Effector memory CD8-positive, alpha-beta T cell (primary cell): ENCODE data around the gene BCL2L14.
A peak's percentile ranks its signal among the peaks of the same experiment; 100 is the strongest.
"Not testable (repeated sequence)": the region's sequence is repeated elsewhere in the genome, so short reads cannot be mapped to it uniquely, and the experiment has no call there.

Experiments
- ATAC-seq: fragments of 150-1000 bp; cut with Tn5 transposase; replicated peaks from 2 replicates; pipeline ENCODE4 v1.10.0; 2021; ENCODE audit warnings: mild to moderate bottlenecking, moderate library complexity
- DNase-seq, 3 experiments: peaks; one replicate each; pipeline ENCODE4 v3.0.0; 2021
- H3K27ac Mint-ChIP-seq, 2 donors: one replicate each; pipeline ENCODE4 v1.8.0; 2022; ENCODE audit warnings: mild to moderate bottlenecking in 2 of 2, mixed read lengths in 2 of 2, moderate library complexity in 2 of 2
- H3K27me3 Mint-ChIP-seq, 2 donors: one replicate each; pipeline ENCODE4 v1.8.0; 2022; ENCODE audit warnings: mixed read lengths in 2 of 2
- H3K36me3 Mint-ChIP-seq: one replicate; pipeline ENCODE4 v1.8.0; 2022; ENCODE audit warnings: mild to moderate bottlenecking, moderate library complexity, mixed read lengths; ENCODE audit not compliant: insufficient read depth
- H3K4me1 Mint-ChIP-seq, 2 donors: one replicate each; pipeline ENCODE4 v1.8.0; 2022; ENCODE audit warnings: low read depth in 2 of 2, mixed read lengths in 2 of 2
- H3K4me3 Mint-ChIP-seq, 2 donors: one replicate each; pipeline ENCODE4 v1.8.0; 2022; ENCODE audit warnings: mild to moderate bottlenecking in 2 of 2, mixed read lengths in 2 of 2, moderate library complexity in 2 of 2
- H3K9me3 Mint-ChIP-seq, 2 donors: one replicate each; pipeline ENCODE4 v1.8.0; 2022; ENCODE audit warnings: mixed read lengths in 2 of 2

BCL2L14 gene

GRCh38 chr12:12098691-12099015, 27.9 kb downstream of the BCL2L14 start:
- Mint-ChIP-seq H3K27ac (no peak overlapping the region), H3K4me1 (peaks cover 0 to 2% of the 10 kb centered on the region in 2 donors), H3K9me3 (peaks cover 0 to 1% of the 10 kb centered on the region in 2 donors), H3K36me3 (no peaks in the 10 kb centered on the region), H3K27me3 (peaks cover 49 to 63% of the 10 kb centered on the region in 2 donors), H3K4me3 (no peak overlapping the region)
- no peak for DNase-seq
- ATAC-seq, result no peak

GRCh38 chr12:12099102-12099501, 28.4 kb downstream of the BCL2L14 start:
- Mint-ChIP-seq H3K36me3 (no peaks in the 10 kb centered on the region), H3K4me1 (peaks cover 0 to 2% of the 10 kb centered on the region in 2 donors), H3K27me3 (peaks cover 50 to 63% of the 10 kb centered on the region in 2 donors), H3K27ac (no peak overlapping the region), H3K9me3 (peaks cover 0 to 1% of the 10 kb centered on the region in 2 donors), H3K4me3 (no peak overlapping the region)
- no peak for DNase-seq
- ATAC-seq, result no peak

- ATAC-seq, result no peak
- Mint-ChIP-seq H3K36me3 (no peaks in the 10 kb centered on the region), H3K4me1 (no peaks in the 10 kb centered on the region), H3K4me3 (no peak overlapping the region), H3K27ac (no peak overlapping the region), H3K9me3 (peaks cover 8 to 13% of the 10 kb centered on the region in 2 donors), H3K27me3 (peaks cover 22 to 29% of the 10 kb centered on the region in 2 donors)
- DNase-seq, result no peak
Measured at GRCh38 chr12:12107678-12108077, 36.9 kb downstream of the BCL2L14 start.

- Mint-ChIP-seq H3K9me3 (peaks cover 7 to 13% of the 10 kb centered on the region in 2 donors), H3K27me3 (peaks cover 30 to 38% of the 10 kb centered on the region in 2 donors), H3K27ac (no peak overlapping the region), H3K4me1 (no peaks in the 10 kb centered on the region), H3K4me3 (no peak overlapping the region), H3K36me3 (no peaks in the 10 kb centered on the region)
- no peak for ATAC-seq
- no peak for DNase-seq
Measured at GRCh38 chr12:12108441-12109058, 37.8 kb downstream of the BCL2L14 start.

- H3K27ac Mint-ChIP-seq, result peak overlapping the region in 1 of 2 donors; percentile 87
- H3K27me3 Mint-ChIP-seq, result peaks cover 38 to 57% of the 10 kb centered on the region in 2 donors
- ATAC-seq, H3K36me3 Mint-ChIP-seq, H3K4me1 Mint-ChIP-seq: not testable (repeated sequence)
- H3K4me3 Mint-ChIP-seq, result peak overlapping the region; percentile 19 to 73
- peak; percentile 5 to 26 (median 5) for DNase-seq
- peaks cover 7 to 13% of the 10 kb centered on the region in 2 donors for H3K9me3 Mint-ChIP-seq
Measured at GRCh38 chr12:12110923-12111555, 40.3 kb downstream of the BCL2L14 start.

GRCh38 chr12:12115514-12115913, 44.8 kb downstream of the BCL2L14 start:
- ATAC-seq, result no peak
- H3K4me3 Mint-ChIP-seq, result no peak overlapping the region

GRCh38 chr12:12116677-12117076, 45.9 kb downstream of the BCL2L14 start:
- Mint-ChIP-seq H3K4me3 (no peak overlapping the region), H3K9me3 (no peaks in the 10 kb centered on the region)

More at GRCh38 chr12:12115514-12115913, 44.8 kb downstream of the BCL2L14 start:
- no peak overlapping the region for H3K27ac Mint-ChIP-seq
- no peak for DNase-seq
- no peaks in the 10 kb centered on the region for H3K9me3 Mint-ChIP-seq
- no peaks in the 10 kb centered on the region for H3K36me3 Mint-ChIP-seq
- H3K27me3 Mint-ChIP-seq, result peaks cover 39 to 47% of the 10 kb centered on the region in 2 donors
- H3K4me1 Mint-ChIP-seq, result no peaks in the 10 kb centered on the region

GRCh38 chr12:12121061-12121460, 50.3 kb downstream of the BCL2L14 start:
- no peak overlapping the region for H3K4me3 Mint-ChIP-seq
- H3K36me3 Mint-ChIP-seq, result peaks cover 3% of the 10 kb centered on the region
- H3K4me1 Mint-ChIP-seq, result no peaks in the 10 kb centered on the region
- no peak for ATAC-seq
- no peaks in the 10 kb centered on the region for H3K9me3 Mint-ChIP-seq
- no peak overlapping the region for H3K27ac Mint-ChIP-seq
- H3K27me3 Mint-ChIP-seq, result peaks cover 0 to 10% of the 10 kb centered on the region in 2 donors
- DNase-seq, result no peak

More at GRCh38 chr12:12116677-12117076, 45.9 kb downstream of the BCL2L14 start:
- Mint-ChIP-seq H3K4me1 (no peaks in the 10 kb centered on the region), H3K36me3 (peaks cover 3% of the 10 kb centered on the region), H3K27me3 (peaks cover 38 to 39% of the 10 kb centered on the region in 2 donors), H3K27ac (no peak overlapping the region)
- DNase-seq (no peak), ATAC-seq (no peak)

- Mint-ChIP-seq H3K27ac (no peak overlapping the region), H3K27me3 (peaks cover 0 to 13% of the 10 kb centered on the region in 2 donors), H3K4me1 (no peaks in the 10 kb centered on the region), H3K9me3 (no peaks in the 10 kb centered on the region), H3K4me3 (no peak overlapping the region), H3K36me3 (peaks cover 3% of the 10 kb centered on the region)
- no peak for DNase-seq
- no peak for ATAC-seq
Measured at GRCh38 chr12:12123036-12123604, 52.4 kb downstream of the BCL2L14 start.

GRCh38 chr12:12126551-12126950, 55.8 kb downstream of the BCL2L14 start:
- H3K9me3 Mint-ChIP-seq, result no peaks in the 10 kb centered on the region
- H3K4me3 Mint-ChIP-seq, result no peak overlapping the region
- DNase-seq (no peak), ATAC-seq (no peak)
- no peaks in the 10 kb centered on the region for H3K36me3 Mint-ChIP-seq
- no peaks in the 10 kb centered on the region for H3K4me1 Mint-ChIP-seq
- no peak overlapping the region for H3K27ac Mint-ChIP-seq
- peaks cover 13 to 21% of the 10 kb centered on the region in 2 donors for H3K27me3 Mint-ChIP-seq

- Mint-ChIP-seq H3K27ac (no peak overlapping the region), H3K9me3 (no peaks in the 10 kb centered on the region), H3K4me3 (no peak overlapping the region), H3K36me3 (no peaks in the 10 kb centered on the region), H3K27me3 (peaks cover 13 to 21% of the 10 kb centered on the region in 2 donors), H3K4me1 (no peaks in the 10 kb centered on the region)
- no peak for DNase-seq
- no peak for ATAC-seq
Measured at GRCh38 chr12:12127304-12127703, 56.6 kb downstream of the BCL2L14 start.

- Mint-ChIP-seq H3K27me3 (peaks cover 20 to 21% of the 10 kb centered on the region in 2 donors), H3K9me3 (no peaks in the 10 kb centered on the region), H3K36me3 (no peaks in the 10 kb centered on the region), H3K4me3 (no peak overlapping the region), H3K27ac (no peak overlapping the region), H3K4me1 (no peaks in the 10 kb centered on the region)
- no peak for DNase-seq
- ATAC-seq, result no peak
Measured at GRCh38 chr12:12128670-12129069, 57.9 kb downstream of the BCL2L14 start.

- no peak for ATAC-seq
- H3K9me3 Mint-ChIP-seq, result no peaks in the 10 kb centered on the region
- no peaks in the 10 kb centered on the region for H3K36me3 Mint-ChIP-seq
- H3K4me3 Mint-ChIP-seq, result no peak overlapping the region
- no peak overlapping the region for H3K27ac Mint-ChIP-seq
- no peak for DNase-seq
- no peaks in the 10 kb centered on the region for H3K4me1 Mint-ChIP-seq
- peaks cover 34 to 47% of the 10 kb centered on the region in 2 donors for H3K27me3 Mint-ChIP-seq
Measured at GRCh38 chr12:12133259-12133658, 62.5 kb downstream of the BCL2L14 start.

GRCh38 chr12:12133785-12134184, 63.0 kb downstream of the BCL2L14 start:
- ATAC-seq, result no peak

More at GRCh38 chr12:12133785-12134184, 63.0 kb downstream of the BCL2L14 start:
- Mint-ChIP-seq H3K4me3 (no peak overlapping the region), H3K27ac (no peak overlapping the region), H3K4me1 (no peaks in the 10 kb centered on the region), H3K36me3 (no peaks in the 10 kb centered on the region), H3K27me3 (peaks cover 30 to 51% of the 10 kb centered on the region in 2 donors), H3K9me3 (no peaks in the 10 kb centered on the region)
- DNase-seq, result no peak
